Liver (tissue), 9 donors: ENCODE results near the gene PXMP4. TPM values are rescaled to one million over a fixed set of nuclear protein-coding genes. Genes with fewer than 3 reads are reported as not detected.

ENCODE experiments used
- DNase-seq: peaks from one replicate; pipeline ENCODE4 v3.0.0-alpha.2; 2017; ENCODE audit warnings: low spot score
- H3K27ac ChIP-seq, 2 donors: one replicate each; pipeline ENCODE4 v1.7.0; 2013; ENCODE audit warnings: inconsistent platforms in 2 of 2, low read length in 2 of 2, control low read depth in 1 of 2, low read depth in 1 of 2, mild to moderate bottlenecking in 1 of 2
- H3K27me3 ChIP-seq, 4 donors: one replicate each; pipeline versions ENCODE4 v1.6.1 to v1.7.0; 2013; ENCODE audit warnings: low read length in 3 of 4, inconsistent platforms in 1 of 4, mild to moderate bottlenecking in 1 of 4, moderate library complexity in 1 of 4; ENCODE audit not compliant: control insufficient read depth in 4 of 4, insufficient read depth in 4 of 4
- H3K36me3 ChIP-seq, 4 donors: one replicate each; pipeline versions ENCODE4 v1.6.1 to v1.7.0; 2013; ENCODE audit warnings: low read length in 3 of 4, mild to moderate bottlenecking in 3 of 4, low read depth in 1 of 4, moderate library complexity in 1 of 4; ENCODE audit not compliant: control insufficient read depth in 4 of 4, insufficient read depth in 3 of 4
- H3K4me1 ChIP-seq, 4 donors: one replicate each; pipeline versions ENCODE4 v1.6.1 to v1.7.0; 2013; ENCODE audit warnings: low read length in 3 of 4, mild to moderate bottlenecking in 3 of 4, moderate library complexity in 1 of 4; ENCODE audit not compliant: control insufficient read depth in 4 of 4, insufficient read depth in 4 of 4
- H3K4me3 ChIP-seq, 3 donors: one replicate each; pipeline versions ENCODE4 v1.6.1 to v1.7.0; 2013; ENCODE audit warnings: low read length in 3 of 3, control low read depth in 1 of 3, low read depth in 1 of 3, mild to moderate bottlenecking in 1 of 3
- H3K9ac ChIP-seq, 2 donors: one replicate each; pipeline ENCODE4 v1.7.0; 2013; ENCODE audit warnings: low read length in 2 of 2, mild to moderate bottlenecking in 2 of 2, moderate library complexity in 2 of 2, control low read depth in 1 of 2, low read depth in 1 of 2
- H3K9me3 ChIP-seq, 4 donors: one replicate each; pipeline versions ENCODE4 v1.6.1 to v1.7.0; 2013; ENCODE audit warnings: low read length in 3 of 4; ENCODE audit not compliant: control insufficient read depth in 4 of 4
- ATF3 ChIP-seq: IDR thresholded peaks from 2 replicates; pipeline ENCODE4 v1.6.1; 2016; ENCODE audit warnings: antibody characterized with exemption
- EGR1 ChIP-seq, 2 donors: IDR thresholded peaks; 2 replicates each; pipeline ENCODE4 v1.6.1; 2016 to 2018; ENCODE audit warnings: antibody characterized with exemption in 2 of 2, low read depth in 2 of 2
- FOXA1 ChIP-seq: IDR thresholded peaks from 2 replicates; pipeline ENCODE4 v1.6.1; 2016; ENCODE audit warnings: antibody characterized with exemption
- FOXA2 ChIP-seq: IDR thresholded peaks from 2 replicates; pipeline ENCODE4 v1.6.1; 2016; ENCODE audit warnings: antibody characterized with exemption
- GABPA ChIP-seq, 2 donors: IDR thresholded peaks in 1 of 2; conservative IDR thresholded peaks in 1 of 2; 2 replicates each; pipeline ENCODE4 v1.6.1; 2016; ENCODE audit warnings: antibody characterized with exemption in 2 of 2, mild to moderate bottlenecking in 1 of 2, moderate library complexity in 1 of 2
- HNF4A ChIP-seq, 2 donors: conservative IDR thresholded peaks; 2 replicates each; pipeline ENCODE4 v1.6.1; 2016; ENCODE audit warnings: antibody characterized with exemption in 2 of 2, mild to moderate bottlenecking in 2 of 2
- HNF4G ChIP-seq: IDR thresholded peaks from 2 replicates; pipeline ENCODE4 v1.6.1; 2016; ENCODE audit warnings: antibody characterized with exemption
- JUND ChIP-seq, 2 donors: IDR thresholded peaks; 2 replicates each; pipeline ENCODE4 v1.6.1; 2016; ENCODE audit warnings: antibody characterized with exemption in 2 of 2
- MAX ChIP-seq: IDR thresholded peaks from 2 replicates; pipeline ENCODE4 v1.6.1; 2016; ENCODE audit warnings: antibody characterized with exemption
- NR2F2 ChIP-seq: IDR thresholded peaks from 2 replicates; pipeline ENCODE4 v1.6.1; 2016; ENCODE audit warnings: antibody characterized with exemption
- RAD21 ChIP-seq, 2 donors: IDR thresholded peaks; 2 replicates each; pipeline ENCODE4 v1.6.1; 2016; ENCODE audit warnings: antibody characterized with exemption in 2 of 2, mild to moderate bottlenecking in 2 of 2
- RXRA ChIP-seq, 2 donors: IDR thresholded peaks; 2 replicates each; pipeline ENCODE4 v1.6.1; 2017 to 2018; ENCODE audit warnings: antibody characterized with exemption in 2 of 2, mild to moderate bottlenecking in 1 of 2
- TAF1 ChIP-seq: conservative IDR thresholded peaks from 2 replicates; pipeline ENCODE4 v1.6.1; 2016; ENCODE audit warnings: antibody characterized with exemption, mild to moderate bottlenecking
- YY1 ChIP-seq: IDR thresholded peaks from 2 replicates; pipeline ENCODE4 v1.6.1; 2016; ENCODE audit warnings: antibody characterized with exemption, mild to moderate bottlenecking
- ZBTB33 ChIP-seq: IDR thresholded peaks from 2 replicates; pipeline ENCODE4 v1.6.1; 2016; ENCODE audit warnings: antibody characterized with exemption
- WGBS: extraction: QIAGEN DNeasy Blood & Tissue Kit; methylation state at CpG from one replicate; pipeline ENCODE4 v1.1.7; 2013; 5-methylcytosine and 5-hydroxymethylcytosine counted together
- polyA plus RNA-seq, 2 donors: library from polyadenylated mRNA; stranded (reverse) in 1 of 2; unstranded in 1 of 2; fragments of 200-250 nt in 1 of 2; fragments of >200 nt in 1 of 2; fragmentation: Nextera tagmentation in 1 of 2; extraction: Ambion mirVana in 1 of 2; gene quantifications; one replicate each; pipeline versions ENCODE4 v1.2.1 to v1.2.3, GENCODE V29; 2013 to 2015
- total RNA-seq, 2 donors: library from RNA; depleted of rRNA; stranded (reverse); fragments of >200 nt; gene quantifications; one replicate each; pipeline ENCODE4 v1.2.3, GENCODE V29; 2014
- donor health status: healthy.
- donor health status: healthy.
- donor health status: healthy.
- donor health status: healthy.
- donor health status: healthy.

Gene PXMP4
- total and polyA plus RNA-seq, 4 donors: 5.5 to 16.0 (median 9.3) TPM

- TF ChIP-seq HNF4A (conservative IDR thresholded peaks at IDR 0.05) (no peak), GABPA (IDR thresholded peaks at IDR 0.05 in 1 of 2, conservative IDR thresholded peaks at IDR 0.05 in 1 of 2) (no peak), EGR1 (IDR thresholded peaks at IDR 0.05; ENCODE audit: low read depth in 2 of 2) (no peak), TAF1 (no peak), JUND (IDR thresholded peaks at IDR 0.05) (no peak), NR2F2 (no peak), YY1 (no peak), MAX (no peak), FOXA2 (no peak)
- Histone ChIP-seq H3K36me3 (peaks cover 0 to 2% (median under 1%) of the 10 kb centered on the region in 4 donors), H3K4me1 (peaks cover 3 to 19% (median 11%) of the 10 kb centered on the region in 4 donors), H3K27ac (no peak overlapping the region), H3K9me3 (no peaks in the 10 kb centered on the region), H3K4me3 (no peak overlapping the region), H3K27me3 (no peaks in the 10 kb centered on the region), H3K9ac (no peak overlapping the region)
- 91% methylated on average over 7 of the region's 7 CpGs for WGBS
- no peak for DNase-seq
Measured at GRCh38 chr20:33660685-33661058, 59.4 kb downstream of the PXMP4 start.

- Histone ChIP-seq H3K9ac (no peak overlapping the region), H3K27me3 (no peaks in the 10 kb centered on the region), H3K9me3 (no peaks in the 10 kb centered on the region), H3K4me3 (no peak overlapping the region), H3K4me1 (peaks cover 3 to 19% (median 11%) of the 10 kb centered on the region in 4 donors), H3K27ac (no peak overlapping the region), H3K36me3 (peaks cover 0 to 2% (median under 1%) of the 10 kb centered on the region in 4 donors)
- WGBS: 93% methylated on average over 21 of the region's 21 CpGs
- no peak for DNase-seq
- TF ChIP-seq ZBTB33: no peak
- no peak for TF ChIP-seq EGR1 (IDR thresholded peaks at IDR 0.05; ENCODE audit: low read depth in 2 of 2)
- TF ChIP-seq HNF4A (conservative IDR thresholded peaks at IDR 0.05): no peak
- TF ChIP-seq MAX: no peak
- TF ChIP-seq RAD21 (IDR thresholded peaks at IDR 0.05): no peak
- TF ChIP-seq YY1: no peak
- TF ChIP-seq ATF3: no peak
Measured at GRCh38 chr20:33660035-33660684, 60.0 kb downstream of the PXMP4 start.

- Histone ChIP-seq H3K27me3 (no peaks in the 10 kb centered on the region), H3K36me3 (peaks cover 0 to 2% (median under 1%) of the 10 kb centered on the region in 4 donors), H3K27ac (no peak overlapping the region), H3K9ac (no peak overlapping the region), H3K4me3 (no peak overlapping the region), H3K4me1 (peaks cover 3 to 16% (median 10%) of the 10 kb centered on the region in 4 donors), H3K9me3 (no peaks in the 10 kb centered on the region)
- 97% methylated on average over 32 of the region's 32 CpGs for WGBS
- no peak for TF ChIP-seq TAF1
- no peak for TF ChIP-seq HNF4G
- no peak for TF ChIP-seq RXRA (IDR thresholded peaks at IDR 0.05)
- no peak for TF ChIP-seq FOXA1
- no peak for TF ChIP-seq RAD21 (IDR thresholded peaks at IDR 0.05)
- TF ChIP-seq HNF4A (conservative IDR thresholded peaks at IDR 0.05): no peak
- TF ChIP-seq FOXA2: no peak
- no peak for TF ChIP-seq ATF3
- TF ChIP-seq NR2F2: no peak
- DNase-seq: no peak
Measured at GRCh38 chr20:33659341-33660034, 60.6 kb downstream of the PXMP4 start.
